ENCODE data around the gene GAS1.

DNA sequence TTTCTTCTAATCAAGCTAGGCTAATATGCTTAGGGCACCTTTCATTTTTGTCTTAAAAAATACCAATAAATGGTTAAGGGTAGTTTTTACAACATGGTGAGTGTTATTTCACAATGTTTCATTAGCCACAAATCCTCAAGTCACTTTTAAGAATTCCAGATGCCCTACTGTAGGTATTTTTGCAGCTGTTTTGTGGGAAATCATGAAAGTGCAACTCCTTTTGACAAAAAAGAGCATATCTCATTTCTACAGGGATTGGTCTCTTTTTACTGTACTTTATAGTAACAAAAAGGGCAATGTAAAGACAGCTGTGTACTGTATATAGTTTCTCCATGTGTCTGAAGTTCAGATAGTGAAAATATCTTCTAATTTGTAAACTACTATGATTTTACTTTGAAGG is 28.3 kb upstream of the GAS1 start:
- TF ChIP-seq, protein P1, sequence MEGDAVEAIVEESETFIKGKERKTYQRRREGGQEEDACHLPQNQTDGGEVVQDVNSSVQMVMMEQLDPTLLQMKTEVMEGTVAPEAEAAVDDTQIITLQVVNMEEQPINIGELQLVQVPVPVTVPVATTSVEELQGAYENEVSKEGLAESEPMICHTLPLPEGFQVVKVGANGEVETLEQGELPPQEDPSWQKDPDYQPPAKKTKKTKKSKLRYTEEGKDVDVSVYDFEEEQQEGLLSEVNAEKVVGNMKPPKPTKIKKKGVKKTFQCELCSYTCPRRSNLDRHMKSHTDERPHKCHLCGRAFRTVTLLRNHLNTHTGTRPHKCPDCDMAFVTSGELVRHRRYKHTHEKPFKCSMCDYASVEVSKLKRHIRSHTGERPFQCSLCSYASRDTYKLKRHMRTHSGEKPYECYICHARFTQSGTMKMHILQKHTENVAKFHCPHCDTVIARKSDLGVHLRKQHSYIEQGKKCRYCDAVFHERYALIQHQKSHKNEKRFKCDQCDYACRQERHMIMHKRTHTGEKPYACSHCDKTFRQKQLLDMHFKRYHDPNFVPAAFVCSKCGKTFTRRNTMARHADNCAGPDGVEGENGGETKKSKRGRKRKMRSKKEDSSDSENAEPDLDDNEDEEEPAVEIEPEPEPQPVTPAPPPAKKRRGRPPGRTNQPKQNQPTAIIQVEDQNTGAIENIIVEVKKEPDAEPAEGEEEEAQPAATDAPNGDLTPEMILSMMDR (IDR thresholded peaks at IDR 0.05) = no peak
- TF ChIP-seq TCF7L2 (IDR thresholded peaks at IDR 0.05; ENCODE audit: low read depth, low read length) = no peak
